Measurements from ENCODE around the gene CCDC158.

DNA sequence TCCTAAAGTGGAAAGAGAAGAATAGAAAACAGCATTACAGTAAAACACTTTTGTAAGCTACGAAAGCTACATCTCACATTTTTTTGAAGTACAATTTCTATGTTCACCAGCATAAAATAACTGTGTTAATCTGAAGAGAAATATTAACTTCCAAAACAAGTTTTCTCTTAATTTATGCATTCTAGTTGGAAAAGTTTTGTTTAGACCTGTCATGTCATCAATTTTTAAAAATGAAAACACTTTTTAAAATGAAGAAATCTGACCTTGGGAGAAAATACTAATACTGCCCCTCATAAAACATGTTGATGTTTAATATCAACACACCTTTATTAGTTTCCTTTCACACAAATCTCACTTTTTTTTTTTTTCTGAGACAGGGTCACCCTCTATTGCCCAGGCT, 45.2 kb downstream of the CCDC158 start:
- TF ChIP-seq, protein P1, sequence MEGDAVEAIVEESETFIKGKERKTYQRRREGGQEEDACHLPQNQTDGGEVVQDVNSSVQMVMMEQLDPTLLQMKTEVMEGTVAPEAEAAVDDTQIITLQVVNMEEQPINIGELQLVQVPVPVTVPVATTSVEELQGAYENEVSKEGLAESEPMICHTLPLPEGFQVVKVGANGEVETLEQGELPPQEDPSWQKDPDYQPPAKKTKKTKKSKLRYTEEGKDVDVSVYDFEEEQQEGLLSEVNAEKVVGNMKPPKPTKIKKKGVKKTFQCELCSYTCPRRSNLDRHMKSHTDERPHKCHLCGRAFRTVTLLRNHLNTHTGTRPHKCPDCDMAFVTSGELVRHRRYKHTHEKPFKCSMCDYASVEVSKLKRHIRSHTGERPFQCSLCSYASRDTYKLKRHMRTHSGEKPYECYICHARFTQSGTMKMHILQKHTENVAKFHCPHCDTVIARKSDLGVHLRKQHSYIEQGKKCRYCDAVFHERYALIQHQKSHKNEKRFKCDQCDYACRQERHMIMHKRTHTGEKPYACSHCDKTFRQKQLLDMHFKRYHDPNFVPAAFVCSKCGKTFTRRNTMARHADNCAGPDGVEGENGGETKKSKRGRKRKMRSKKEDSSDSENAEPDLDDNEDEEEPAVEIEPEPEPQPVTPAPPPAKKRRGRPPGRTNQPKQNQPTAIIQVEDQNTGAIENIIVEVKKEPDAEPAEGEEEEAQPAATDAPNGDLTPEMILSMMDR (IDR thresholded peaks at IDR 0.05): no peak
- no peak for TF ChIP-seq ZFX (IDR thresholded peaks at IDR 0.05; ENCODE audit: borderline replicate concordance)
